ENCODE results near the gene CMIP. TPM values are rescaled to one million over a fixed set of nuclear protein-coding genes. Genes with fewer than 3 reads are reported as not detected.

Gene CMIP
- total RNA-seq, 4 donors from 2014 or later = 44.6 to 152 (median 76.5) TPM

DNA sequence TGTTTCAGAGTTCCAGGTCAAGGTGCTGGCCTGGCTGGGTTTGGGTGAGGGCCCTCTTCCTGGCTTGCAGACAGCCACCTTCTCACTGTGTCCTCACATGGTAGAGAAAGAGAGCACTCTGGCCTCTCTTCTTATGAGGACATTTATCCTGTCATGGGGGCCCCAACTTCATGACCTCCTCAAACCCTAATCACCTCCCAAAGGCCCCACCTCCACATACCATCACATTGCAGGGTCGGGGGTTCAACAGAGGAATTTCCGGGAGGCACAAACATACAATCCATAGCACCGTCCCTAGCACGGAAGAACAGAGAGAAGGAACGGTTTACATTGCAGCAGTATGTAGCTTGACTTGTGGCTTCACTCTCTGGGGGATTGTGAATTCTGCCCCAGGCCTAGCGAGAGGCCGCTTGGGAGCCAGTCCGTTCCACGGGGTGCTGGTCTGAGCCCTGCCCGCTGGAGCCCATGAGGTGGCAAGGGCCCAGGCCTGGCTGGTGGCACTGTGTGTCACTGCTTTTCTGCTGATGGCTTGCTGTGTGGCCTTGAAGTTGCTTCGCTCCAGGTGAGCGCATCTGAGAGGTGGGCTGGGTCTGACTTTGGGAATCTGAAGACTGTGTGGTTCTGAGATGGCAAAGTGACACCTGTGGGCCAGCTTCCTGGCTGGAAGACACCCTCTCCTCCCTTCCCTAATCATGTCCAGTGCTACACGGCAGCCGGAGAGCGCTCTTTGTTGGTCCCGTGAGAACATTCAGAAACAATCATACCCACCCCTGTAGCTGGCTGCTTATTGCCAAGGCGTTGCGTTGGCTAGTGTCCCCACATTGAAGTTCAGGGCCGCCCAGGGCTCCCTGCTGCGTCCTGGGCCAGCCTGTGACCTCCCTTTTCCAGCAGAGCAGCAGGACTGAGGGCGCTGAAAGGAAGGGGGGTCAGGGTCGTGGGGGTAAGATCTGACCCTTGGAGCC lies 98.3 kb downstream of the CMIP start:
- no peaks in the 10 kb centered on the region for H3K36me3 ChIP-seq
- peaks cover 0 to 53% (median 7%) of the 10 kb centered on the region in 4 donors for H3K4me1 ChIP-seq
- H3K27ac ChIP-seq = peak overlapping the region in 1 of 4 donors; percentile 3
- TF ChIP-seq, protein P1, sequence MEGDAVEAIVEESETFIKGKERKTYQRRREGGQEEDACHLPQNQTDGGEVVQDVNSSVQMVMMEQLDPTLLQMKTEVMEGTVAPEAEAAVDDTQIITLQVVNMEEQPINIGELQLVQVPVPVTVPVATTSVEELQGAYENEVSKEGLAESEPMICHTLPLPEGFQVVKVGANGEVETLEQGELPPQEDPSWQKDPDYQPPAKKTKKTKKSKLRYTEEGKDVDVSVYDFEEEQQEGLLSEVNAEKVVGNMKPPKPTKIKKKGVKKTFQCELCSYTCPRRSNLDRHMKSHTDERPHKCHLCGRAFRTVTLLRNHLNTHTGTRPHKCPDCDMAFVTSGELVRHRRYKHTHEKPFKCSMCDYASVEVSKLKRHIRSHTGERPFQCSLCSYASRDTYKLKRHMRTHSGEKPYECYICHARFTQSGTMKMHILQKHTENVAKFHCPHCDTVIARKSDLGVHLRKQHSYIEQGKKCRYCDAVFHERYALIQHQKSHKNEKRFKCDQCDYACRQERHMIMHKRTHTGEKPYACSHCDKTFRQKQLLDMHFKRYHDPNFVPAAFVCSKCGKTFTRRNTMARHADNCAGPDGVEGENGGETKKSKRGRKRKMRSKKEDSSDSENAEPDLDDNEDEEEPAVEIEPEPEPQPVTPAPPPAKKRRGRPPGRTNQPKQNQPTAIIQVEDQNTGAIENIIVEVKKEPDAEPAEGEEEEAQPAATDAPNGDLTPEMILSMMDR (IDR thresholded peaks at IDR 0.05) = no peak
- H3K9me3 ChIP-seq = no peaks in the 10 kb centered on the region
- H3K27me3 ChIP-seq = no peaks in the 10 kb centered on the region
- H3K4me3 ChIP-seq = no peak overlapping the region
- DNase-seq = no peak

DNA sequence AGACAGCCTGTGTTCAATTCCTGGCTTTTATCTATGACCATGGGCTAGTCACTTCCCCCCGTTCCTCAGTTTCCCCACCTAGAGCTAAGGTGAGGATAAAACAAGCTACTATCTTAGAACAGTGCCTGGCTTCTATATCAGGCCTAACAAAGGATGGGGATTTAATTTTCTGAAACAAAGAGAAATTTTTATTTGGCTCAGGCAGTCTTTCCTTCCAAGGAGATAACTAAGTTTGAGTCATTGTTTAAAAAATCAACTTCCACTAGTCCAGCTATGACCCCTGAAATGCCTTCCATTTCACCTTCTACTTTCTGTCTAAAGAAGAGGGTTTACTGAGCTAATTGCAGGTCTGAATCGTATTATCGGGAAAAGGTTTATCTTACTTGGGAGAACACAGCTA lies 99.0 kb downstream of the CMIP start:
- Histone ChIP-seq H3K4me3 (no peak overlapping the region), H3K4me1 (peaks cover 0 to 53% (median 10%) of the 10 kb centered on the region in 4 donors), H3K9me3 (no peaks in the 10 kb centered on the region), H3K36me3 (no peaks in the 10 kb centered on the region), H3K27me3 (no peaks in the 10 kb centered on the region), H3K27ac (peak overlapping the region in 1 of 4 donors; percentile 3)
- no peak for DNase-seq
- TF ChIP-seq POLR2A (IDR thresholded peaks at IDR 0.05) = no peak
- TF ChIP-seq, protein P1 (IDR thresholded peaks at IDR 0.05) = no peak

DNA sequence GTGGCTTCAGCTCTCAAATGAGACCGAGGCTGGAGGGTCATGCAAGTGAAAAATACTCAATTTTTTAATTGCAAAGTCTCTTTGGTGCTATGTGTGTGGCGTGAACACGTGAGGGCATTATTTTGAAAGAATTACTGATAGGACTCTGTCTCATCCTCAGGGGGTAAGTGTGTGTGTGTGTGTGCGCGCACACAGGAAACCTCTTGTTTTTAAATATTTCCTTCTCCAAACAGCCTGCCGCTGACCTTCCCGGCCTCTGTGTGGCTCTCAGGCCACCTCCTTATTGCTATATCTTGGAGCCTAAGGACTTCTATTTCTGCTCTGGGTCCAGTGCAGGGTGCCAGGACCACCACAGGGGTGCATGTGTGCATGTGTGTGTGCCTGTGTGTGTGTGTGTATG lies 99.7 kb downstream of the CMIP start:
- H3K4me1 ChIP-seq = peaks cover 0 to 56% (median 10%) of the 10 kb centered on the region in 4 donors
- peak overlapping the region in 2 of 4 donors; percentile 9 to 30 for H3K27ac ChIP-seq
- no peaks in the 10 kb centered on the region for H3K36me3 ChIP-seq
- TF ChIP-seq, protein P1 (IDR thresholded peaks at IDR 0.05) = no peak
- TF ChIP-seq POLR2A (IDR thresholded peaks at IDR 0.05) = no peak
- H3K4me3 ChIP-seq = no peak overlapping the region
- no peak for DNase-seq
- no peaks in the 10 kb centered on the region for H3K9me3 ChIP-seq
- H3K27me3 ChIP-seq = no peaks in the 10 kb centered on the region

DNA sequence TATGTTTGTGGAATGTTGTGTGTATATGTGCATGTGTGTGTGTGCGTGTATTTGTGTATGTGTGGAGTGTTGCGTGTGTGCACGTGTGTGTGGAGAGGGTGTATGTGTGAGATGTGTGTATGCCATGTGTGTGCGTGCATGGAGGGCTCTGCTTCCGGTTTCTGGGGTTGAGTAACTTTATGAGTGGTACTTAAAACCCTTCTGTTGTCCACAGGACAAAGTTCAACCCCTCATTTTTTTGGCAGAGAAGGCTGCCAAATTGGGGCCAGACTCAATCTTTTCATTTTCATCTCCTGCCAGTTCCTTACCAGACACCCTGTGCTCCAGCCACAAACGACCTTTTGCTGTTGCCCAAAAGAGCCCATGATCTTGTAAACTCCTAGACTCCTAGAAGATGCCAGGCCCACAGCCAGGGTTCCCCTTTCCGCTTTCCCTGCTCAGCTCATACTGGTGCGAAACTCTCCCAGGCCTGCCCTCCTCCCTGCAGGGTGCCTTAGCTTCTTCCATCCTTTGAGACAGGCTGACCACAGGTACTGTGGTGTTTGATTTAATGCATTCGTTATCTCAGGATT lies 100.2 kb downstream of the CMIP start:
- no peaks in the 10 kb centered on the region for H3K27me3 ChIP-seq
- H3K36me3 ChIP-seq = no peaks in the 10 kb centered on the region
- H3K27ac ChIP-seq = peak overlapping the region in 2 of 4 donors; percentile 9 to 30
- DNase-seq = no peak
- H3K4me1 ChIP-seq = peaks cover 0 to 59% (median 14%) of the 10 kb centered on the region in 4 donors
- H3K4me3 ChIP-seq = no peak overlapping the region
- H3K9me3 ChIP-seq = no peaks in the 10 kb centered on the region
- no peak for TF ChIP-seq POLR2A (IDR thresholded peaks at IDR 0.05)
- TF ChIP-seq, protein P1 (IDR thresholded peaks at IDR 0.05) = no peak

DNA sequence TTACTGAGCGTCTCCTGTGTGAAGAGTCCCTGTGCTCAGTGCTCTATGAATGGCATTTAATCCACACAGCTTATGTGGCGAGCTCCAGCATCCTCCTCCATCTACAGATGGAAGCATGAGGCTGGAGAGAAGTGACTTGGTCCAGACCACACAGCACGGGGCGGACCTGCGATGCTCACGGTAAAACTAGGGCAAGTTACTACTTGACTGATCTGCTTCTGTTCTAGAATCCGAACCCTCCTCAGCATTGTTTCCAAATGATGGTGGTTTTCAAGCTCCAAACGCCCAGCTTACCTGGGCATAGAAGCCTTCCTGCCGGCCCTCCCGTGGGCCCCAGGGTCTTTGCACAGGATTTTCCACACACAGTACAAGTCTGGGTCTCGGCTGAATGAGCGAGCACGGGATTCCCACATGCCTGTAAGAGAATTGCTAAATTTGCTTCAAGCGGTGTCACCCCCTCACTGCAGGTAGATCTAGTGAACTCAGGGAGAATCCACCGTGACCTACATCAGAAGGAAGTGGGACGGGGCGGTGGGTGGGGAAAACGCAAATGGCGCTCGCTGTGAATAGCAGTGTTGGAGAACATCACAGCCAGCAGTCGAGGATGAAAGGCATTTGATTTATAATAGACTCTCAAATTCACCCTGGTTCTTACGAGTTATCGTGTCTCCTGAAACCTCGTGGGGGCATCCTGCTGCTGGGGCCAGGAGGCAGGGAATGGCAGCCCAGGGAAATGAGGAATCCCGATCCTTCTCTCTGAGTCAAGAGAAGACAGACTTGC lies 101.1 kb downstream of the CMIP start:
- Histone ChIP-seq H3K4me1 (peaks cover 0 to 67% (median 20%) of the 10 kb centered on the region in 4 donors), H3K27me3 (no peaks in the 10 kb centered on the region), H3K9me3 (no peaks in the 10 kb centered on the region), H3K27ac (peak overlapping the region in 1 of 4 donors; percentile 9), H3K36me3 (no peaks in the 10 kb centered on the region), H3K4me3 (no peak overlapping the region)
- DNase-seq = no peak
- no peak for TF ChIP-seq POLR2A (IDR thresholded peaks at IDR 0.05)
- TF ChIP-seq, protein P1 (IDR thresholded peaks at IDR 0.05) = no peak

All from Peyer's patch (tissue), 4 donors.